Upper lobe of left lung (tissue), 4 donors: ENCODE data around the gene UCK2.

Experiments used
- POLR2A ChIP-seq, 4 donors: fragments of 450-650 bp; IDR thresholded peaks; one replicate each; pipeline ENCODE4 v1.5.1; 2016 to 2017; ENCODE audit warnings: antibody characterized with exemption in 4 of 4, mild to moderate bottlenecking in 2 of 4
- TF ChIP-seq, protein P1 (sequence below), 6 experiments: fragments of 450-650 bp in 4 of 6; fragments of 200-600 bp in 2 of 6; sonication (generic) in 2 of 6; IDR thresholded peaks; one replicate each; pipeline ENCODE4 v1.5.1; 2016 to 2019; ENCODE audit warnings: antibody characterized with exemption in 6 of 6

DNA sequence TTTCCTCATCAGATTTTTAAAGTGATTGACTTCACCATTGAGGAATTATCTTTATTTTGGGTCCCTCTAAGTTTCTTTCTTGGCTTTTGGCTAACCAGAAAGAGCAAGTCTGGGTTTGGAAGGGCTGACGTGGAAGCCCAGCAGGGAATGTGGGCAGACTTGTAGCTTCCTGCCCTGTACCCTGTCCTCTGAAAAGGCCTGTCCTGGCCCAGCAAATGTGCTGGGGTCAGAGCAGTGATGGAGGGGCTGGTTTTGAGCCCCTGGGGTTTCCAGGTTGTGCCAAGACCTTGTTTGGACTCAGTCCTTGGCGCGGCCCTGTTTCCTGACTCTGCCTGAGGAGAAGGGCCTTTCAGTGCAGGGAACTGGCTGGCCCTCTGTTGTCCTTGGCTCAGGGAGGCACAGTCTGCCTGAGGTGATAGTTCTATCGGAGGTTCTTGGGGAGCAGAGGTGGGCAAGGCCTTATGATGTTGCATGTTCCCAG lies 72.1 kb downstream of the UCK2 start:
- TF ChIP-seq, protein P1, sequence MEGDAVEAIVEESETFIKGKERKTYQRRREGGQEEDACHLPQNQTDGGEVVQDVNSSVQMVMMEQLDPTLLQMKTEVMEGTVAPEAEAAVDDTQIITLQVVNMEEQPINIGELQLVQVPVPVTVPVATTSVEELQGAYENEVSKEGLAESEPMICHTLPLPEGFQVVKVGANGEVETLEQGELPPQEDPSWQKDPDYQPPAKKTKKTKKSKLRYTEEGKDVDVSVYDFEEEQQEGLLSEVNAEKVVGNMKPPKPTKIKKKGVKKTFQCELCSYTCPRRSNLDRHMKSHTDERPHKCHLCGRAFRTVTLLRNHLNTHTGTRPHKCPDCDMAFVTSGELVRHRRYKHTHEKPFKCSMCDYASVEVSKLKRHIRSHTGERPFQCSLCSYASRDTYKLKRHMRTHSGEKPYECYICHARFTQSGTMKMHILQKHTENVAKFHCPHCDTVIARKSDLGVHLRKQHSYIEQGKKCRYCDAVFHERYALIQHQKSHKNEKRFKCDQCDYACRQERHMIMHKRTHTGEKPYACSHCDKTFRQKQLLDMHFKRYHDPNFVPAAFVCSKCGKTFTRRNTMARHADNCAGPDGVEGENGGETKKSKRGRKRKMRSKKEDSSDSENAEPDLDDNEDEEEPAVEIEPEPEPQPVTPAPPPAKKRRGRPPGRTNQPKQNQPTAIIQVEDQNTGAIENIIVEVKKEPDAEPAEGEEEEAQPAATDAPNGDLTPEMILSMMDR (IDR thresholded peaks at IDR 0.05): no peak
- TF ChIP-seq POLR2A (IDR thresholded peaks at IDR 0.05): no peak
